Fibroblast of lung (primary cell): ENCODE data around the gene ROMO1.

ENCODE experiments used
- EZH2 ChIP-seq: IDR thresholded peaks from 2 replicates; pipeline ENCODE4 v1.5.1; 2012; ENCODE audit warnings: low read length, control low read depth, mild to moderate bottlenecking; ENCODE audit errors: missing control alignments
- TF ChIP-seq, protein P1 (sequence below), 2 donors: IDR thresholded peaks in 1 of 2; conservative IDR thresholded peaks in 1 of 2; 1 replicate in 1 of 2; 2 replicates in 1 of 2; pipeline ENCODE4 v1.5.1; 2011 to 2012; ENCODE audit warnings: low read length in 2 of 2, control low read depth in 1 of 2, inconsistent platforms in 1 of 2, low read depth in 1 of 2, mild to moderate bottlenecking in 1 of 2

DNA sequence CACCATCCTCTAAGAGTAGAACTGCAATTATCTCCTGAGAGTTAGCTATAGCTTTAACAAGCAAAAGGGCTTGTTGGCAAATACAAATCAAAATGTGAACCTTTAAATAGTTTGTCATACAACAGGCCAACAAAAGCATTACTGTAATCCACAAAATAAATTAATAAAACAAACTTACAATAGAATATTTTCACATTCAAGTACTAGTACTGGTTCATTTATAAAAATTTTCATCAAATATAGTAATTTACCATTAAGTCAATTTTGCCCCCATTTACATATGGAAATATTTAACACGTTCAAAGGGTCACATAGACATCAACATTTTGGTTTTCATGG lies 33.4 kb downstream of the ROMO1 start:
- TF ChIP-seq, protein P1, sequence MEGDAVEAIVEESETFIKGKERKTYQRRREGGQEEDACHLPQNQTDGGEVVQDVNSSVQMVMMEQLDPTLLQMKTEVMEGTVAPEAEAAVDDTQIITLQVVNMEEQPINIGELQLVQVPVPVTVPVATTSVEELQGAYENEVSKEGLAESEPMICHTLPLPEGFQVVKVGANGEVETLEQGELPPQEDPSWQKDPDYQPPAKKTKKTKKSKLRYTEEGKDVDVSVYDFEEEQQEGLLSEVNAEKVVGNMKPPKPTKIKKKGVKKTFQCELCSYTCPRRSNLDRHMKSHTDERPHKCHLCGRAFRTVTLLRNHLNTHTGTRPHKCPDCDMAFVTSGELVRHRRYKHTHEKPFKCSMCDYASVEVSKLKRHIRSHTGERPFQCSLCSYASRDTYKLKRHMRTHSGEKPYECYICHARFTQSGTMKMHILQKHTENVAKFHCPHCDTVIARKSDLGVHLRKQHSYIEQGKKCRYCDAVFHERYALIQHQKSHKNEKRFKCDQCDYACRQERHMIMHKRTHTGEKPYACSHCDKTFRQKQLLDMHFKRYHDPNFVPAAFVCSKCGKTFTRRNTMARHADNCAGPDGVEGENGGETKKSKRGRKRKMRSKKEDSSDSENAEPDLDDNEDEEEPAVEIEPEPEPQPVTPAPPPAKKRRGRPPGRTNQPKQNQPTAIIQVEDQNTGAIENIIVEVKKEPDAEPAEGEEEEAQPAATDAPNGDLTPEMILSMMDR (conservative IDR thresholded peaks at IDR 0.05 in 1 of 2, IDR thresholded peaks at IDR 0.05 in 1 of 2; ENCODE audit: low read depth in 1 of 2, low read length in 2 of 2), result no peak
- TF ChIP-seq EZH2, result no peak
